Common myeloid progenitor, CD34-positive (primary cell): ENCODE data around the gene PTPRN2.

Experiments used
- CTCF ChIA-PET: fragments of 350-600 bp; sonication (Branson Sonifier 250); formaldehyde crosslinking; loops from one replicate; lab custom pipeline; 2021; ENCODE audit warnings: antibody characterized with exemption; lab: Charles Lee
- POLR2A ChIA-PET: fragments of 350-600 bp; sonication (Branson Sonifier 250); formaldehyde crosslinking; loops from one replicate; lab custom pipeline; 2021; ENCODE audit warnings: antibody characterized with exemption; lab: Charles Lee
- DNase-seq, 3 donors: peaks; one replicate each; pipeline versions ENCODE4 v3.0.0 to v3.0.0-alpha.2; 2013
- H3K27ac ChIP-seq, 2 experiments: 1 replicate in 1 of 2; 2 replicates in 1 of 2; pipeline ENCODE4 v1.7.0; 2013; ENCODE audit warnings: inconsistent platforms in 2 of 2, low read length in 2 of 2, mild to moderate bottlenecking in 2 of 2, low read depth in 1 of 2, moderate library complexity in 1 of 2; ENCODE audit not compliant: severe bottlenecking in 2 of 2, insufficient read depth in 1 of 2, poor library complexity in 1 of 2
- H3K27me3 ChIP-seq, 5 experiments: replicated peaks in 2 of 5; 1 replicate in 3 of 5; 2 replicates in 2 of 5; pipeline versions ENCODE4 v1.6.1 to v1.7.0; 2013; ENCODE audit warnings: low read length in 4 of 5, mild to moderate bottlenecking in 2 of 5, moderate library complexity in 2 of 5, inconsistent platforms in 1 of 5; ENCODE audit not compliant: insufficient read depth in 5 of 5, control insufficient read depth in 4 of 5
- H3K36me3 ChIP-seq, 4 experiments: 1 replicate in 2 of 4; 2 replicates in 2 of 4; pipeline versions ENCODE4 v1.6.1 to v1.7.0; 2013; ENCODE audit warnings: low read length in 3 of 4, control low read depth in 1 of 4, mild to moderate bottlenecking in 1 of 4; ENCODE audit not compliant: control insufficient read depth in 4 of 4, insufficient read depth in 4 of 4
- H3K4me1 ChIP-seq, 4 experiments: 1 replicate in 3 of 4; 2 replicates in 1 of 4; pipeline versions ENCODE4 v1.6.1 to v1.7.1; 2013; ENCODE audit warnings: low read length in 3 of 4, mild to moderate bottlenecking in 3 of 4, control low read depth in 1 of 4, inconsistent platforms in 1 of 4, moderate library complexity in 1 of 4; ENCODE audit not compliant: control insufficient read depth in 4 of 4, insufficient read depth in 4 of 4; ENCODE audit errors: control extremely low read depth in 1 of 4
- H3K4me3 ChIP-seq, 7 experiments: 1 replicate in 4 of 7; 2 replicates in 3 of 7; pipeline versions ENCODE4 v1.5.1 to v1.7.0; 2013; ENCODE audit warnings: mild to moderate bottlenecking in 7 of 7, low read length in 6 of 7, moderate library complexity in 6 of 7, inconsistent platforms in 2 of 7, low read depth in 2 of 7, control low read depth in 1 of 7; ENCODE audit not compliant: insufficient read depth in 4 of 7, control insufficient read depth in 1 of 7; ENCODE audit errors: extremely low read depth in 1 of 7
- H3K9me3 ChIP-seq, 5 experiments: 1 replicate in 4 of 5; 2 replicates in 1 of 5; pipeline versions ENCODE4 v1.6.1 to v1.7.1; 2013; ENCODE audit warnings: low read length in 4 of 5, mild to moderate bottlenecking in 2 of 5, inconsistent platforms in 1 of 5, low read depth in 1 of 5, moderate library complexity in 1 of 5; ENCODE audit not compliant: control insufficient read depth in 4 of 5, insufficient read depth in 2 of 5; ENCODE audit errors: control extremely low read depth in 1 of 5
- WGBS: methylation state at CpG from one replicate; pipeline ENCODE4 v1.1.5; 2013; ENCODE audit not compliant: insufficient coverage; 5-methylcytosine and 5-hydroxymethylcytosine counted together

Gene PTPRN2

DNA sequence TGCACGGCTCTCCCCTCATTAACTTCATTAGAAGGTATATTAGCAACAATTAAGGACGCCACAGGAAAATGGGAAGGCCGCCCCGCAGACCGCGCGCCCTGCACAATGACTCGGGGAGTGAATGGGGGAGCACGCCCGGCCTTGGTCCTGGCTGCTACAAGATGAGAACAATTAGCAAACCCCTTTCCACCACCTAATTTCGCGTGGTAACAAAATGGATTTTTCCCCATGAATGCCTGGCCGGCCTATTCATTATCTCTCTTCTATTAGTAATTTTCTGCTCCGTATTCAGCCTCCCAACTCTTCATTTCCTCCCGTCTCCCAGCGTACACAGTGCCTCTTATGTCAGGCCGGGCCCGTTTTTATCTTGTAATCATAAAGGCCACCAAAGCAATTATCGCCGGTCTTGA is 903.9 kb downstream of the PTPRN2 start:
- no peak for DNase-seq
- H3K27me3 ChIP-seq, result peaks cover 39 to 97% (median 69%) of the 10 kb centered on the region in 5 experiments
- ChIA-PET POLR2A (no interaction called here), CTCF (interaction anchor here (0.6 kb wide), 1 partner anchor 467 kb away, joined by 3 read pairs; no protein-coding TSS in a partner anchor)
- peaks cover 0 to 1% (median 0%) of the 10 kb centered on the region in 5 experiments for H3K9me3 ChIP-seq
- peaks cover 2 to 20% (median 11%) of the 10 kb centered on the region in 4 experiments for H3K4me1 ChIP-seq
- no peaks in the 10 kb centered on the region for H3K36me3 ChIP-seq
- WGBS, result 11% methylated on average over 14 of the region's 20 CpGs
- H3K4me3 ChIP-seq, result no peak overlapping the region
- H3K27ac ChIP-seq, result no peak overlapping the region

DNA sequence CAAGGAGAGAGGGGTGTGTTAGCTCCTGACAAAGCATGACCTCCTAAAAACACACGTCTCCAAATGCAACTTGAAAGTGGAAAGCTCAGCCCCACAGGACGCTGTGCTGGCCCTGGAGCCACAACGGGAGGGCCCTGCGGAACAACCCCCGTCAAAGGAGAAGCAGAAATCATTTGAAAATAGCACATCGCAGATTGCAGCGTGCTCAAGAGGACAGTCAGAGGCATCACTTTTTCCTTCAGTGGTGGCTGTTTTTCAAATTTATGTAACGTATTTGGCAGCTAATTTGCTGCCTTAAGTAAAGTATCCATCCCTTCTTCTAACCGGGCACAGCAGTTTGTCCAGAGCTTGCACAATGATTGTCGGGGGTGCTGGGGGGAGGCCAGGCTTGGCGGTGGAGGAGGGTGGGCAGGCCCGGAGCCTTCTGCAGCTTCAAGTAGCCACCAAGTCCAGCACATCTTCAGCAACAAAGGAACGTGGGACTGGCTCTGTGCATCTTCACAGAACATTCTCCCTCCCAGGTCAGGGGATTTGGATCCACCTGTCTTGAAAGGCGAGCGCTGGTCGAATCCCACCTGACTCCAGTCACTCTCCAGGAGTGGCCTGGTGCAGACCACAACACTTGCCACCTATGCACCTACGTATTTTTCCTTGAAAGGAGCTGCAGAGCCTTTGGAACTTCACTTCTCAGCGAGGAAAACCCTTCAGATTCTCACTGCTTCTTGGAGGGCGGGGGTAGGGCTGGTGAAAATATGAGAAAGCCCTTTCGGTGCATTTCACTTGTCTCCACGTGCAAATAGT is 904.5 kb downstream of the PTPRN2 start:
- Histone ChIP-seq H3K27me3 (peaks cover 39 to 97% (median 66%) of the 10 kb centered on the region in 5 experiments), H3K9me3 (peaks cover 0 to 1% (median 0%) of the 10 kb centered on the region in 5 experiments), H3K4me1 (peaks cover 2 to 23% (median 15%) of the 10 kb centered on the region in 4 experiments), H3K36me3 (no peaks in the 10 kb centered on the region), H3K27ac (no peak overlapping the region), H3K4me3 (no peak overlapping the region)
- POLR2A ChIA-PET, result interaction anchor here (0.6 kb wide), 1 partner anchor 114 kb away, joined by 3 read pairs; no protein-coding TSS in a partner anchor
- CTCF ChIA-PET, result interaction anchor here (0.6 kb wide), 1 partner anchor 466 kb away, joined by 3 read pairs; no protein-coding TSS in a partner anchor
- 14% methylated on average over 20 of the region's 21 CpGs for WGBS
- DNase-seq, result no peak

GRCh38 chr7:157682064-157682945 is 905.3 kb downstream of the PTPRN2 start:
- H3K4me1 ChIP-seq, result peaks cover 2 to 23% (median 16%) of the 10 kb centered on the region in 4 experiments
- H3K36me3 ChIP-seq, result no peaks in the 10 kb centered on the region
- ChIA-PET POLR2A (no interaction called here), CTCF (no interaction called here)
- 40% methylated on average over 25 of the region's 28 CpGs for WGBS
- no peak overlapping the region for H3K27ac ChIP-seq
- no peak overlapping the region for H3K4me3 ChIP-seq
- peaks cover 0 to 1% (median 0%) of the 10 kb centered on the region in 5 experiments for H3K9me3 ChIP-seq
- peaks cover 33 to 94% (median 59%) of the 10 kb centered on the region in 5 experiments for H3K27me3 ChIP-seq
- no peak for DNase-seq

GRCh38 chr7:157679607-157680006 is 908.0 kb downstream of the PTPRN2 start:
- H3K27me3 ChIP-seq, result peaks cover 29 to 94% (median 45%) of the 10 kb centered on the region in 5 experiments
- no peak overlapping the region for H3K4me3 ChIP-seq
- H3K36me3 ChIP-seq, result no peaks in the 10 kb centered on the region
- WGBS, result 51% methylated on average over 4 of the region's 9 CpGs
- H3K4me1 ChIP-seq, result peaks cover 0 to 14% (median 5%) of the 10 kb centered on the region in 4 experiments
- ChIA-PET CTCF (interaction anchor here (1.0 kb wide), 1 partner anchor 12 kb away, joined by 3 read pairs; no protein-coding TSS in a partner anchor), POLR2A (no interaction called here)
- DNase-seq, result no peak
- H3K9me3 ChIP-seq, result no peaks in the 10 kb centered on the region
- no peak overlapping the region for H3K27ac ChIP-seq

- H3K4me1 ChIP-seq, result peaks cover 0 to 14% (median 5%) of the 10 kb centered on the region in 4 experiments
- peaks cover 29 to 96% (median 42%) of the 10 kb centered on the region in 5 experiments for H3K27me3 ChIP-seq
- no peaks in the 10 kb centered on the region for H3K9me3 ChIP-seq
- H3K27ac ChIP-seq, result no peak overlapping the region
- 10% methylated on average over 9 of the region's 9 CpGs for WGBS
- H3K4me3 ChIP-seq, result no peak overlapping the region
- DNase-seq, result peak in 2 of 3 donors; percentile 50
- CTCF ChIA-PET, result interaction anchor here (1.2 kb wide), 1 partner anchor 18 kb away, joined by 3 read pairs; no protein-coding TSS in a partner anchor
- POLR2A ChIA-PET, result no interaction called here
- H3K36me3 ChIP-seq, result no peaks in the 10 kb centered on the region
Measured at GRCh38 chr7:157678501-157678900, 909.1 kb downstream of the PTPRN2 start.

GRCh38 chr7:157676456-157677255 is 911.0 kb downstream of the PTPRN2 start:
- Histone ChIP-seq H3K4me1 (peaks cover 0 to 14% (median 5%) of the 10 kb centered on the region in 4 experiments), H3K27me3 (peaks cover 14 to 80% (median 24%) of the 10 kb centered on the region in 5 experiments)
- WGBS, result 66% methylated on average over 8 of the region's 19 CpGs

More at GRCh38 chr7:157676456-157677255, 911.0 kb downstream of the PTPRN2 start:
- ChIA-PET CTCF (no interaction called here), POLR2A (no interaction called here)
- no peaks in the 10 kb centered on the region for H3K36me3 ChIP-seq
- H3K4me3 ChIP-seq, result no peak overlapping the region
- no peak for DNase-seq
- H3K9me3 ChIP-seq, result no peaks in the 10 kb centered on the region
- no peak overlapping the region for H3K27ac ChIP-seq
